Measurements from ENCODE around the gene F11. TPM values are rescaled to one million over a fixed set of nuclear protein-coding genes. Genes with fewer than 3 reads are reported as not detected.

The F11 gene
- total and polyA plus RNA-seq, 2 of the 13 experiments (the other 11 are each of a cell fraction or from before 2014, with no cell fraction given), result 35.1 to 58.0 TPM

DNA sequence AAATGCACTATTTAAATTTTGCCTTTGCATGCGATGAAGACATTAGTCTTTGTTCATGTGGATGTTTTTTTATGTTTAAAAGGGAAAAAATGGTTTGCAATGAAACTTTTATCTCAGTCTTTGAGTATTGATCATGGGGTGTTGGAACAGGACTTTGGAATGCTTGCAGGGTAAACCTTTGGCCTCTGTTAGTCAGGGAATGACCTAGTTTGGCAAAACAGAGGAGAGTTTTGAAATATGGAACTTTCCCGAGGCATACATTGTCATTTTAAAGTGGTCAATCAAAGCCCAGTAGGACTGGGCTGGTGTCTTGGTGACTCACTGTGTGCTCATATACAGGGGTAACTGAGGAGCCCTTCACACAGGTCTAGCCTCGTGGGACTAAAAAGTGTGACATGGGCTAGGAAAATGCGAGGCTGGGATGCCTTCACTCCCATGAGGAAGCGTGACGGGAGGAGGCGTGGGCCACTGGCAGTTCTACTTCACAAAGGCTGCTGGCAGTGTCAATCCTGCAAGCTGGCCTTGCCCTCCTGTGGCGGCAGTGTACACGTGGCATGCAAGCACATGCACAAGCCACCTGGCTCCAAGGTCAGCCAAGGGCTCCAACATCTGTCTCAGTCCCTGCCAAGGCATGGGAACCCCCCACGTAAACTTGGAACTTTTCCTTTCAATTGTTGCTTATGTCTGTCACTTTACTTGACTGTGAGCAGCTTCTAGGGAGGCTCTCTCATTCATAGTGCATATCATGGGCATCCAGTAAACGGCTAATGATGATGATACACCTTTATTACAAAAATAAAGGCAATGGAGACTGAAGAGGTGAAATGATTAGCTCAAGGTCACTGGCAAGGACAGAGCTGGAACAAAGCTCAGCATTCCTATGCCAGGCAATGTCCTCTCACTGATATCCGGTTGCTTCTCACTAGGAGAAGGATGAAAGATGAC is 5.2 kb upstream of the F11 start (continued):
- no peak for TF ChIP-seq ZNF780A (CRISPR knock-in tag; IDR thresholded peaks at IDR 0.05)
- no peak for TF ChIP-seq SCMH1 (CRISPR knock-in tag; IDR thresholded peaks at IDR 0.05; ENCODE audit: borderline replicate concordance)
- TF ChIP-seq, protein P1, sequence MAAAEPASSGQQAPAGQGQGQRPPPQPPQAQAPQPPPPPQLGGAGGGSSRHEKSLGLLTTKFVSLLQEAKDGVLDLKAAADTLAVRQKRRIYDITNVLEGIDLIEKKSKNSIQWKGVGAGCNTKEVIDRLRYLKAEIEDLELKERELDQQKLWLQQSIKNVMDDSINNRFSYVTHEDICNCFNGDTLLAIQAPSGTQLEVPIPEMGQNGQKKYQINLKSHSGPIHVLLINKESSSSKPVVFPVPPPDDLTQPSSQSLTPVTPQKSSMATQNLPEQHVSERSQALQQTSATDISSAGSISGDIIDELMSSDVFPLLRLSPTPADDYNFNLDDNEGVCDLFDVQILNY (CRISPR knock-in tag; conservative IDR thresholded peaks at IDR 0.05), result no peak
- TF ChIP-seq, protein P2, sequence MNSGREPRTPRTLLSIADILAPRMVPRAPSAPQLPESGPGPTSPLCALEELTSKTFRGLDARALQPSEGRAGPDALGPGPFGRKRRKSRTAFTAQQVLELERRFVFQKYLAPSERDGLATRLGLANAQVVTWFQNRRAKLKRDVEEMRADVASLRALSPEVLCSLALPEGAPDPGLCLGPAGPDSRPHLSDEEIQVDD (CRISPR knock-in tag; IDR thresholded peaks at IDR 0.05; ENCODE audit: borderline replicate concordance), result peak; percentile 90; the same call in 1 of the 2 replicates
- TF ChIP-seq, protein P3, sequence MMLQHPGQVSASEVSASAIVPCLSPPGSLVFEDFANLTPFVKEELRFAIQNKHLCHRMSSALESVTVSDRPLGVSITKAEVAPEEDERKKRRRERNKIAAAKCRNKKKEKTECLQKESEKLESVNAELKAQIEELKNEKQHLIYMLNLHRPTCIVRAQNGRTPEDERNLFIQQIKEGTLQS (CRISPR knock-in tag; IDR thresholded peaks at IDR 0.05), result no peak
- no peak for TF ChIP-seq MEF2D (CRISPR knock-in tag; IDR thresholded peaks at IDR 0.05)
- TF ChIP-seq ZBTB7B (CRISPR knock-in tag; IDR thresholded peaks at IDR 0.05), result no peak
- no peak; the same call in 1 of the 2 replicates for TF ChIP-seq ELF1 (CRISPR knock-in tag; IDR thresholded peaks at IDR 0.05)
- no peak for TF ChIP-seq ZNF850 (CRISPR knock-in tag; conservative IDR thresholded peaks at IDR 0.05)
- TF ChIP-seq, protein P4, sequence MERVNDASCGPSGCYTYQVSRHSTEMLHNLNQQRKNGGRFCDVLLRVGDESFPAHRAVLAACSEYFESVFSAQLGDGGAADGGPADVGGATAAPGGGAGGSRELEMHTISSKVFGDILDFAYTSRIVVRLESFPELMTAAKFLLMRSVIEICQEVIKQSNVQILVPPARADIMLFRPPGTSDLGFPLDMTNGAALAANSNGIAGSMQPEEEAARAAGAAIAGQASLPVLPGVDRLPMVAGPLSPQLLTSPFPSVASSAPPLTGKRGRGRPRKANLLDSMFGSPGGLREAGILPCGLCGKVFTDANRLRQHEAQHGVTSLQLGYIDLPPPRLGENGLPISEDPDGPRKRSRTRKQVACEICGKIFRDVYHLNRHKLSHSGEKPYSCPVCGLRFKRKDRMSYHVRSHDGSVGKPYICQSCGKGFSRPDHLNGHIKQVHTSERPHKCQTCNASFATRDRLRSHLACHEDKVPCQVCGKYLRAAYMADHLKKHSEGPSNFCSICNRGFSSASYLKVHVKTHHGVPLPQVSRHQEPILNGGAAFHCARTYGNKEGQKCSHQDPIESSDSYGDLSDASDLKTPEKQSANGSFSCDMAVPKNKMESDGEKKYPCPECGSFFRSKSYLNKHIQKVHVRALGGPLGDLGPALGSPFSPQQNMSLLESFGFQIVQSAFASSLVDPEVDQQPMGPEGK (CRISPR knock-in tag; IDR thresholded peaks at IDR 0.05), result 0 out of 2 replicates have a peak, but pooled peaks have one; percentile 12
- TF ChIP-seq ZSCAN25 (CRISPR knock-in tag; IDR thresholded peaks at IDR 0.05), result peak; percentile 74
- peak; percentile 51; the same call in 1 of the 2 replicates for TF ChIP-seq ZSCAN29 (CRISPR knock-in tag; conservative IDR thresholded peaks at IDR 0.05)
- peak; percentile 7; the same call in 1 of the 2 replicates for TF ChIP-seq ZNF652 (CRISPR knock-in tag; IDR thresholded peaks at IDR 0.05; ENCODE audit: borderline replicate concordance, low read depth)
- peak; percentile 92 for TF ChIP-seq NCOA1 (CRISPR knock-in tag; IDR thresholded peaks at IDR 0.05)
- no peak for TF ChIP-seq HNRNPH1 (optimal IDR thresholded peaks at IDR 0.05; ENCODE audit: low read depth, low read length)
- TF ChIP-seq, protein P5, sequence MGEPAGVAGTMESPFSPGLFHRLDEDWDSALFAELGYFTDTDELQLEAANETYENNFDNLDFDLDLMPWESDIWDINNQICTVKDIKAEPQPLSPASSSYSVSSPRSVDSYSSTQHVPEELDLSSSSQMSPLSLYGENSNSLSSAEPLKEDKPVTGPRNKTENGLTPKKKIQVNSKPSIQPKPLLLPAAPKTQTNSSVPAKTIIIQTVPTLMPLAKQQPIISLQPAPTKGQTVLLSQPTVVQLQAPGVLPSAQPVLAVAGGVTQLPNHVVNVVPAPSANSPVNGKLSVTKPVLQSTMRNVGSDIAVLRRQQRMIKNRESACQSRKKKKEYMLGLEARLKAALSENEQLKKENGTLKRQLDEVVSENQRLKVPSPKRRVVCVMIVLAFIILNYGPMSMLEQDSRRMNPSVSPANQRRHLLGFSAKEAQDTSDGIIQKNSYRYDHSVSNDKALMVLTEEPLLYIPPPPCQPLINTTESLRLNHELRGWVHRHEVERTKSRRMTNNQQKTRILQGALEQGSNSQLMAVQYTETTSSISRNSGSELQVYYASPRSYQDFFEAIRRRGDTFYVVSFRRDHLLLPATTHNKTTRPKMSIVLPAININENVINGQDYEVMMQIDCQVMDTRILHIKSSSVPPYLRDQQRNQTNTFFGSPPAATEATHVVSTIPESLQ (CRISPR knock-in tag; conservative IDR thresholded peaks at IDR 0.05), result no peak
- TF ChIP-seq, protein P6, sequence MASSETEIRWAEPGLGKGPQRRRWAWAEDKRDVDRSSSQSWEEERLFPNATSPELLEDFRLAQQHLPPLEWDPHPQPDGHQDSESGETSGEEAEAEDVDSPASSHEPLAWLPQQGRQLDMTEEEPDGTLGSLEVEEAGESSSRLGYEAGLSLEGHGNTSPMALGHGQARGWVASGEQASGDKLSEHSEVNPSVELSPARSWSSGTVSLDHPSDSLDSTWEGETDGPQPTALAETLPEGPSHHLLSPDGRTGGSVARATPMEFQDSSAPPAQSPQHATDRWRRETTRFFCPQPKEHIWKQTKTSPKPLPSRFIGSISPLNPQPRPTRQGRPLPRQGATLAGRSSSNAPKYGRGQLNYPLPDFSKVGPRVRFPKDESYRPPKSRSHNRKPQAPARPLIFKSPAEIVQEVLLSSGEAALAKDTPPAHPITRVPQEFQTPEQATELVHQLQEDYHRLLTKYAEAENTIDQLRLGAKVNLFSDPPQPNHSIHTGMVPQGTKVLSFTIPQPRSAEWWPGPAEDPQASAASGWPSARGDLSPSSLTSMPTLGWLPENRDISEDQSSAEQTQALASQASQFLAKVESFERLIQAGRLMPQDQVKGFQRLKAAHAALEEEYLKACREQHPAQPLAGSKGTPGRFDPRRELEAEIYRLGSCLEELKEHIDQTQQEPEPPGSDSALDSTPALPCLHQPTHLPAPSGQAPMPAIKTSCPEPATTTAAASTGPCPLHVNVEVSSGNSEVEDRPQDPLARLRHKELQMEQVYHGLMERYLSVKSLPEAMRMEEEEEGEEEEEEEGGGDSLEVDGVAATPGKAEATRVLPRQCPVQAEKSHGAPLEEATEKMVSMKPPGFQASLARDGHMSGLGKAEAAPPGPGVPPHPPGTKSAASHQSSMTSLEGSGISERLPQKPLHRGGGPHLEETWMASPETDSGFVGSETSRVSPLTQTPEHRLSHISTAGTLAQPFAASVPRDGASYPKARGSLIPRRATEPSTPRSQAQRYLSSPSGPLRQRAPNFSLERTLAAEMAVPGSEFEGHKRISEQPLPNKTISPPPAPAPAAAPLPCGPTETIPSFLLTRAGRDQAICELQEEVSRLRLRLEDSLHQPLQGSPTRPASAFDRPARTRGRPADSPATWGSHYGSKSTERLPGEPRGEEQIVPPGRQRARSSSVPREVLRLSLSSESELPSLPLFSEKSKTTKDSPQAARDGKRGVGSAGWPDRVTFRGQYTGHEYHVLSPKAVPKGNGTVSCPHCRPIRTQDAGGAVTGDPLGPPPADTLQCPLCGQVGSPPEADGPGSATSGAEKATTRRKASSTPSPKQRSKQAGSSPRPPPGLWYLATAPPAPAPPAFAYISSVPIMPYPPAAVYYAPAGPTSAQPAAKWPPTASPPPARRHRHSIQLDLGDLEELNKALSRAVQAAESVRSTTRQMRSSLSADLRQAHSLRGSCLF (CRISPR knock-in tag; IDR thresholded peaks at IDR 0.05; ENCODE audit: borderline replicate concordance), result no peak

All from HepG2 (cell line).